ENCODE results near the gene PDLIM7. TPM values are rescaled to one million over a fixed set of nuclear protein-coding genes. Genes with fewer than 3 reads are reported as not detected.

PDLIM7 gene
- polyA plus RNA-seq, 6 donors from 2014 or later: 1.5 to 6.0 (median 3.9) TPM

GRCh38 chr5:177498013-177498787 lies 796 bp upstream of the PDLIM7 start:
- Mint-ChIP-seq H3K36me3 (peaks cover 4 to 7% of the 10 kb centered on the region in 2 donors), H3K27ac (peak overlapping the region in 5 of 6 donors; percentile 25 to 95 (median 69)), H3K4me1 (peaks cover 57 to 76% (median 65%) of the 10 kb centered on the region in 3 donors), H3K4me3 (peak overlapping the region; percentile 81 to 92 (median 84)), H3K27me3 (peaks cover 4 to 8% (median 7%) of the 10 kb centered on the region in 3 donors), H3K9me3 (peaks cover 0 to 2% (median 0%) of the 10 kb centered on the region in 7 donors)
- DNase-seq (no peak), ATAC-seq (ENCODE audit: low read depth in 2 of 2) (no peak)

- Mint-ChIP-seq H3K4me3 (peak overlapping the region in 6 of 8 donors; percentile 25 to 90 (median 82)), H3K27me3 (peaks cover 4 to 8% (median 7%) of the 10 kb centered on the region in 3 donors), H3K27ac (no peak overlapping the region), H3K4me1 (peaks cover 52 to 66% (median 59%) of the 10 kb centered on the region in 3 donors), H3K36me3 (peaks cover 0 to 7% of the 10 kb centered on the region in 2 donors), H3K9me3 (peaks cover 0 to 2% (median 0%) of the 10 kb centered on the region in 7 donors)
- DNase-seq (no peak), ATAC-seq (ENCODE audit: low read depth in 2 of 2) (no peak)
Measured at GRCh38 chr5:177496727-177497291, 595 bp downstream of the PDLIM7 start.

GRCh38 chr5:177496070-177496726 lies 1.2 kb downstream of the PDLIM7 start:
- H3K9me3 Mint-ChIP-seq: peaks cover 0 to 2% (median 0%) of the 10 kb centered on the region in 7 donors
- H3K27me3 Mint-ChIP-seq: peaks cover 4 to 8% (median 7%) of the 10 kb centered on the region in 3 donors
- H3K27ac Mint-ChIP-seq: no peak overlapping the region
- DNase-seq: no peak
- no peak for ATAC-seq (ENCODE audit: low read depth in 2 of 2)
- H3K4me3 Mint-ChIP-seq: peak overlapping the region; percentile 38 to 87 (median 62)
- peaks cover 0 to 7% of the 10 kb centered on the region in 2 donors for H3K36me3 Mint-ChIP-seq
- H3K4me1 Mint-ChIP-seq: peaks cover 52 to 61% (median 54%) of the 10 kb centered on the region in 3 donors

GRCh38 chr5:177495243-177496060 lies 2.0 kb downstream of the PDLIM7 start:
- Mint-ChIP-seq H3K9me3 (peaks cover 0 to 2% (median 0%) of the 10 kb centered on the region in 7 donors), H3K27ac (peak overlapping the region in 2 of 6 donors; percentile 42 to 59), H3K4me3 (peak overlapping the region in 7 of 8 donors; percentile 21 to 81 (median 57)), H3K36me3 (peaks cover 0 to 7% of the 10 kb centered on the region in 2 donors), H3K27me3 (peaks cover 4 to 8% (median 7%) of the 10 kb centered on the region in 3 donors), H3K4me1 (peaks cover 48 to 54% (median 52%) of the 10 kb centered on the region in 3 donors)
- ATAC-seq (ENCODE audit: low read depth in 2 of 2) (no peak), DNase-seq (no peak)

GRCh38 chr5:177494346-177495195 lies 2.8 kb downstream of the PDLIM7 start:
- DNase-seq (peak; percentile 66), ATAC-seq (ENCODE audit: low read depth in 2 of 2) (peak; percentile 62 to 70)
- Mint-ChIP-seq H3K27me3 (peaks cover 4 to 7% (median 5%) of the 10 kb centered on the region in 3 donors), H3K36me3 (peaks cover 0 to 7% of the 10 kb centered on the region in 2 donors), H3K9me3 (peaks cover 0 to 2% (median 0%) of the 10 kb centered on the region in 7 donors), H3K4me1 (peaks cover 46 to 52% (median 50%) of the 10 kb centered on the region in 3 donors), H3K4me3 (peak overlapping the region in 2 of 8 donors; percentile 41 to 48), H3K27ac (peak overlapping the region in 4 of 6 donors; percentile 56 to 86 (median 72))

- peaks cover 42 to 50% (median 48%) of the 10 kb centered on the region in 3 donors for H3K4me1 Mint-ChIP-seq
- H3K4me3 Mint-ChIP-seq: peak overlapping the region in 2 of 8 donors; percentile 48 to 70
Measured at GRCh38 chr5:177493795-177494345, 3.5 kb downstream of the PDLIM7 start.

GRCh38 chr5:177492841-177493240 lies 4.6 kb downstream of the PDLIM7 start:
- H3K4me3 Mint-ChIP-seq: no peak overlapping the region
- no peaks in the 10 kb centered on the region for H3K27me3 Mint-ChIP-seq
- no peak for ATAC-seq (ENCODE audit: low read depth in 2 of 2)
- H3K27ac Mint-ChIP-seq: peak overlapping the region in 4 of 6 donors; percentile 13 to 58 (median 36)
- peaks cover 32 to 40% (median 39%) of the 10 kb centered on the region in 3 donors for H3K4me1 Mint-ChIP-seq
- peaks cover 0 to 7% of the 10 kb centered on the region in 2 donors for H3K36me3 Mint-ChIP-seq
- no peak for DNase-seq
- peaks cover 0 to 2% (median 0%) of the 10 kb centered on the region in 7 donors for H3K9me3 Mint-ChIP-seq

More at GRCh38 chr5:177493795-177494345, 3.5 kb downstream of the PDLIM7 start:
- DNase-seq (no peak), ATAC-seq (ENCODE audit: low read depth in 2 of 2) (no peak)
- Mint-ChIP-seq H3K9me3 (peaks cover 0 to 2% (median 0%) of the 10 kb centered on the region in 7 donors), H3K27me3 (peaks cover 3 to 7% (median 4%) of the 10 kb centered on the region in 3 donors), H3K36me3 (peaks cover 0 to 7% of the 10 kb centered on the region in 2 donors), H3K27ac (peak overlapping the region in 4 of 6 donors; percentile 56 to 81 (median 60))

- H3K36me3 Mint-ChIP-seq: peaks cover 0 to 7% of the 10 kb centered on the region in 2 donors
- peaks cover 0 to 2% (median 0%) of the 10 kb centered on the region in 7 donors for H3K9me3 Mint-ChIP-seq
- no peaks in the 10 kb centered on the region for H3K27me3 Mint-ChIP-seq
- DNase-seq (no peak), ATAC-seq (ENCODE audit: low read depth in 2 of 2) (no peak)
- H3K4me1 Mint-ChIP-seq: peaks cover 30 to 37% (median 36%) of the 10 kb centered on the region in 3 donors
- H3K4me3 Mint-ChIP-seq: no peak overlapping the region
- peak overlapping the region in 1 of 6 donors; percentile 30 for H3K27ac Mint-ChIP-seq
Measured at GRCh38 chr5:177491983-177492746, 5.2 kb downstream of the PDLIM7 start.

GRCh38 chr5:177491429-177491945 lies 5.9 kb downstream of the PDLIM7 start:
- Mint-ChIP-seq H3K4me1 (peaks cover 29 to 37% (median 36%) of the 10 kb centered on the region in 3 donors), H3K27me3 (no peaks in the 10 kb centered on the region), H3K27ac (no peak overlapping the region), H3K9me3 (peaks cover 0 to 2% (median 0%) of the 10 kb centered on the region in 7 donors), H3K36me3 (peaks cover 0 to 7% of the 10 kb centered on the region in 2 donors), H3K4me3 (no peak overlapping the region)
- ATAC-seq (ENCODE audit: low read depth in 2 of 2) (peak in 1 of 2 donors; percentile 11), DNase-seq (no peak)

- peaks cover 0 to 2% (median 0%) of the 10 kb centered on the region in 7 donors for H3K9me3 Mint-ChIP-seq
- peaks cover 24 to 32% (median 31%) of the 10 kb centered on the region in 3 donors for H3K4me1 Mint-ChIP-seq
- no peak for DNase-seq
- peaks cover 0 to 7% of the 10 kb centered on the region in 2 donors for H3K36me3 Mint-ChIP-seq
- H3K27ac Mint-ChIP-seq: peak overlapping the region in 1 of 6 donors; percentile 66
- H3K27me3 Mint-ChIP-seq: no peaks in the 10 kb centered on the region
- H3K4me3 Mint-ChIP-seq: no peak overlapping the region
- ATAC-seq (ENCODE audit: low read depth in 2 of 2): no peak
Measured at GRCh38 chr5:177490992-177491391, 6.4 kb downstream of the PDLIM7 start.
